SK-N-SH (cell line): ENCODE data around the gene ZEB2. TPM values are rescaled to one million over a fixed set of nuclear protein-coding genes. Genes with fewer than 3 reads are reported as not detected.
A peak's percentile ranks its signal among the peaks of the same experiment; 100 is the strongest.

Experiments
- CTCF ChIA-PET: fragments of 300-600, 350-600 bp; formaldehyde crosslinking; extraction: SDS; loops from one replicate; lab custom pipeline; 2021; lab: Yijun Ruan, JAX
- POLR2A ChIA-PET: fragments of 350-600 bp; sonication (Branson Sonifier 250); formaldehyde crosslinking; extraction: SDS; loops from one replicate; lab custom pipeline; 2020; ENCODE audit warnings: antibody characterized with exemption, inconsistent platforms; lab: Yijun Ruan, JAX
- DNase-seq: peaks from one replicate; pipeline ENCODE4 v3.0.0; 2012
- H2AFZ ChIP-seq: fragments of 200-600 bp; sonication (generic); 2 replicates; pipeline ENCODE4 v1.8.1; 2016; ENCODE audit warnings: antibody characterized with exemption, mild to moderate bottlenecking, low read depth
- H3F3A ChIP-seq: fragments of 200-600 bp; sonication (generic); replicated peaks from 2 replicates; pipeline ENCODE3; 2016; ENCODE audit warnings: antibody characterized with exemption, mild to moderate bottlenecking; ENCODE audit not compliant: insufficient read depth
- H3K27ac ChIP-seq, 2 experiments: fragments of 200-500 bp in 1 of 2; fragments of 200-600 bp in 1 of 2; sonication (Bioruptor generic) in 1 of 2; sonication (generic), shearing (Covaris generic) in 1 of 2; 2 replicates each; pipeline versions ENCODE4 v1.5.1 to v1.6.1; 2014 to 2016; ENCODE audit warnings: low read depth in 2 of 2, inconsistent platforms in 1 of 2, low read length in 1 of 2, mild to moderate bottlenecking in 1 of 2, mixed read lengths in 1 of 2
- H3K27me3 ChIP-seq: fragments of 200-600 bp; sonication (generic), shearing (Covaris generic); 2 replicates; pipeline ENCODE4 v1.6.1; 2016; ENCODE audit warnings: mixed run types; ENCODE audit not compliant: insufficient read depth
- H3K36me3 ChIP-seq, 2 experiments: fragments of 200-500 bp in 1 of 2; fragments of 200-600 bp in 1 of 2; sonication (Bioruptor generic) in 1 of 2; sonication (generic) in 1 of 2; replicated peaks in 1 of 2; 2 replicates each; pipeline versions ENCODE3 to v1.5.1; 2014 to 2016; ENCODE audit warnings: low read length in 1 of 2, mild to moderate bottlenecking in 1 of 2; ENCODE audit not compliant: insufficient read depth in 2 of 2, control insufficient read depth in 1 of 2
- H3K4me1 ChIP-seq, 2 experiments: fragments of 200-500 bp in 1 of 2; fragments of 200-600 bp in 1 of 2; sonication (Bioruptor generic) in 1 of 2; sonication (generic), shearing (Covaris generic) in 1 of 2; 2 replicates each; pipeline versions ENCODE4 v1.5.1 to v1.6.1; 2014 to 2016; ENCODE audit warnings: low read depth in 1 of 2, low read length in 1 of 2, mixed run types in 1 of 2; ENCODE audit not compliant: insufficient read depth in 2 of 2, control insufficient read depth in 1 of 2
- H3K4me2 ChIP-seq: fragments of 200-600 bp; sonication (generic), shearing (Covaris generic); 2 replicates; pipeline ENCODE4 v1.6.1; 2017; ENCODE audit warnings: mixed run types
- H3K4me3 ChIP-seq, 2 experiments: fragments of 200-500 bp in 1 of 2; fragments of 200-600 bp in 1 of 2; sonication (Bioruptor generic) in 1 of 2; sonication (generic), shearing (Covaris generic) in 1 of 2; 2 replicates each; pipeline versions ENCODE4 v1.5.1 to v1.8.1; 2014 to 2016; ENCODE audit warnings: low read depth in 2 of 2, inconsistent platforms in 1 of 2, low read length in 1 of 2, mild to moderate bottlenecking in 1 of 2, mixed read lengths in 1 of 2, moderate library complexity in 1 of 2
- H3K79me2 ChIP-seq: fragments of 200-600 bp; sonication (generic); 2 replicates; pipeline ENCODE4 v1.8.1; 2017; ENCODE audit warnings: mild to moderate bottlenecking; ENCODE audit not compliant: insufficient read depth
- H3K9ac ChIP-seq: fragments of 200-600 bp; sonication (generic); 2 replicates; pipeline ENCODE4 v1.6.1; 2017; ENCODE audit warnings: mixed run types
- H3K9me2 ChIP-seq: fragments of 200-600 bp; sonication (generic); 2 replicates; pipeline ENCODE4 v1.6.1; 2017; ENCODE audit warnings: mixed run types
- H3K9me3 ChIP-seq: fragments of 200-600 bp; sonication (generic); 2 replicates; pipeline ENCODE4 v1.6.1; 2017; ENCODE audit warnings: mixed run types, mild to moderate bottlenecking, moderate library complexity
- H4K20me1 ChIP-seq: fragments of 200-600 bp; sonication (generic); 2 replicates; pipeline ENCODE4 v1.6.1; 2017; ENCODE audit warnings: mild to moderate bottlenecking, mixed run types; ENCODE audit not compliant: insufficient read depth
- EP300 ChIP-seq, 2 experiments: IDR thresholded peaks; 2 replicates each; pipeline versions ENCODE4 v1.4.0 to v1.6.1; 2012; ENCODE audit warnings: borderline replicate concordance in 1 of 2, low read depth in 1 of 2, low read length in 1 of 2
- FOXJ3 ChIP-seq: sonication (generic); formaldehyde crosslinking; IDR thresholded peaks from 2 replicates; pipeline ENCODE4 v1.5.1; 2020; ENCODE audit warnings: mild to moderate bottlenecking, missing genetic modification reagents
- MEF2A ChIP-seq: IDR thresholded peaks from 2 replicates; pipeline ENCODE4 v1.4.0; 2012; ENCODE audit warnings: low read depth, borderline replicate concordance
- MXI1 ChIP-seq: IDR thresholded peaks from 2 replicates; pipeline ENCODE4 v1.6.1; 2012; ENCODE audit warnings: mild to moderate bottlenecking, low read depth, low read length, improper control_type of control experiment
- NFIC ChIP-seq: IDR thresholded peaks from 2 replicates; pipeline ENCODE4 v1.4.0; 2012; ENCODE audit warnings: borderline replicate concordance
- NRF1 ChIP-seq: IDR thresholded peaks from 2 replicates; pipeline ENCODE4 v1.6.1; 2012; ENCODE audit warnings: low read depth, mild to moderate bottlenecking, low read length
- POLR2AphosphoS5 ChIP-seq: IDR thresholded peaks from 2 replicates; pipeline ENCODE4 v1.6.1; 2012; ENCODE audit warnings: low read depth, low read length
- RCOR1 ChIP-seq: fragments of 150-350 bp; IDR thresholded peaks from 2 replicates; pipeline ENCODE4 v1.6.1; 2017; ENCODE audit warnings: antibody characterized with exemption, low read length
- REST ChIP-seq: IDR thresholded peaks from 2 replicates; pipeline ENCODE4 v1.6.1; 2012; ENCODE audit warnings: mild to moderate bottlenecking, low read depth, low read length, moderate library complexity
- SMC3 ChIP-seq: IDR thresholded peaks from 2 replicates; pipeline ENCODE4 v1.6.1; 2012; ENCODE audit warnings: low read depth, low read length, improper control_type of control experiment
- TAF1 ChIP-seq: IDR thresholded peaks from 2 replicates; pipeline ENCODE4 v1.6.1; 2012; ENCODE audit warnings: low read depth, mild to moderate bottlenecking, low read length, moderate library complexity, borderline replicate concordance
- USF2 ChIP-seq: fragments of 150-350 bp; IDR thresholded peaks from 2 replicates; pipeline ENCODE4 v1.6.1; 2017; ENCODE audit warnings: antibody characterized with exemption, low read length, low read depth, borderline replicate concordance
- WGBS: methylation state at CpG from one replicate; pipeline ENCODE4 v1.1.6; 2017; ENCODE audit warnings: low lambda C conversion rate; 5-methylcytosine and 5-hydroxymethylcytosine counted together
- polyA plus RNA-seq, 3 experiments: library from polyadenylated mRNA; depleted of rRNA; stranded (reverse); fragments of >200 nt; gene quantifications; 2 replicates each; pipeline ENCODE4 v1.2.3, GENCODE V29; 2012

ZEB2 gene
- polyA plus RNA-seq, 1 of the 3 experiments (the other 2 are of a cell fraction), result 16.3 TPM

GRCh38 chr2:144429396-144430112, 90.4 kb downstream of the ZEB2 start:
- peaks cover 22% of the 10 kb centered on the region for H3F3A ChIP-seq
- no peak overlapping the region for H2AFZ ChIP-seq
- H3K9me2 ChIP-seq, result no peaks in the 10 kb centered on the region
- ChIA-PET CTCF (interaction anchor here (0.9 kb wide), 1 partner anchor 77 kb away, joined by 3 read pairs; no protein-coding TSS in a partner anchor), POLR2A (no interaction called here)
- H3K4me1 ChIP-seq, result peaks cover 14 to 19% of the 10 kb centered on the region in 2 experiments; a peak in 3 of 4 replicates
- H3K9ac ChIP-seq, result no peak overlapping the region
- 93% methylated on average over 6 of the region's 6 CpGs for WGBS
- H3K36me3 ChIP-seq, result peaks cover 25 to 38% of the 10 kb centered on the region in 2 experiments
- H3K4me3 ChIP-seq, result no peak overlapping the region
- H3K9me3 ChIP-seq, result no peaks in the 10 kb centered on the region
- H3K27me3 ChIP-seq, result no peaks in the 10 kb centered on the region
- peaks cover 66% of the 10 kb centered on the region for H3K79me2 ChIP-seq
- peak overlapping the region in 1 of 2 experiments; percentile 39; a peak in 1 of 4 replicates for H3K27ac ChIP-seq
- H4K20me1 ChIP-seq, result peaks cover 40% of the 10 kb centered on the region; the same call in 1 of the 2 replicates
- TF ChIP-seq EP300 (IDR thresholded peaks at IDR 0.05; ENCODE audit: borderline replicate concordance in 1 of 2, low read depth in 1 of 2, low read length in 1 of 2) (no peak), NRF1 (no peak), REST (no peak), POLR2AphosphoS5 (no peak), MXI1 (no peak), SMC3 (no peak), MEF2A (no peak), RCOR1 (no peak), FOXJ3 (no peak), NFIC (no peak), TAF1 (no peak), USF2 (no peak)
- no peak for DNase-seq
- no peak overlapping the region for H3K4me2 ChIP-seq
